ENCODE measurements around the gene KLHDC1. TPM values are rescaled to one million over a fixed set of nuclear protein-coding genes. Genes with fewer than 3 reads are reported as not detected.

The KLHDC1 gene
- total and polyA plus RNA-seq, 2 donors from 2014 or later: 2.3 to 8.4 TPM

DNA sequence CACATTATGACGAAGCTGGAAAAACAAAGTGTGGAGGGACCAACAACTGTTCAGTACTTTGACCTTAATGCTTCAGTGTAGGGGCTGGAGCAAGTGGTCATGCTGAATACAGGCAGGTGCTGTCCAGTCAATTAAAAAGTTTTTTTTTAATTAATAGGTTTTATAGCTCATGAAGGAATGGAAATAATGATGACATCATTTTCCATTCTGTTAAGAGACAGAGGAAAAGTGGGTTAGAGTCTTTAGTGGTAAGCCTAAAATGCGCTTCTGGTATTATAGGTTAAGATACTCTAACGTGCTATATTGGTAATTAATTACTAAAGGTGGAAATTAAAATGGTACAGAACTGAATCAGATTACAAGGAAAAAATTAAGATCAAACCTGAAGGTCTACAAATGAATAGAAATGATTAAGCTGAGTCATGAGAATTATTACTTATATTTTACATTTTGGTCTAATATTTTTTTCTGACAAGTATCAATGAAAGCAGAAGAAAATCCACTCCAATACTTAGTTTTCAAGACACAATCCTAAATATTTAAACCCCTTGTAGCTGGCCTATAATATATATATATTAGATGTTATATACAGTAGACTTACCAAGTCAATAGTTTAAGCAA lies 90.6 kb downstream of the KLHDC1 start:
- intact Hi-C loops (cut with DNase I): no loop called here
- FAIRE-seq: no peak
- H3K9ac ChIP-seq (ENCODE audit: low read length in 3 of 3): no peak overlapping the region
- H3K4me3 ChIP-seq (ENCODE audit: low read length in 3 of 3): no peak overlapping the region
- no peak overlapping the region for H3K27ac ChIP-seq (ENCODE audit: low read depth in 2 of 2, low read length in 2 of 2)
- TF ChIP-seq CTCF (IDR thresholded peaks at IDR 0.05; ENCODE audit: borderline replicate concordance, extremely low read depth, insufficient read depth): no peak
- H3K9me3 ChIP-seq (ENCODE audit: control insufficient read depth in 2 of 3, insufficient read depth in 1 of 3, low read length in 3 of 3): no peaks in the 10 kb centered on the region
- no peak for DNase-seq
- no peaks in the 10 kb centered on the region for H3K27me3 ChIP-seq (ENCODE audit: control insufficient read depth, insufficient read depth, low read length)
- peaks cover 24 to 62% (median 42%) of the 10 kb centered on the region in 3 donors for H3K36me3 ChIP-seq (ENCODE audit: control insufficient read depth in 2 of 3, insufficient read depth in 3 of 3, low read length in 3 of 3)
- no peaks in the 10 kb centered on the region for H3K4me1 ChIP-seq (ENCODE audit: control insufficient read depth in 2 of 3, insufficient read depth in 2 of 3, low read depth in 1 of 3, low read length in 3 of 3)

DNA sequence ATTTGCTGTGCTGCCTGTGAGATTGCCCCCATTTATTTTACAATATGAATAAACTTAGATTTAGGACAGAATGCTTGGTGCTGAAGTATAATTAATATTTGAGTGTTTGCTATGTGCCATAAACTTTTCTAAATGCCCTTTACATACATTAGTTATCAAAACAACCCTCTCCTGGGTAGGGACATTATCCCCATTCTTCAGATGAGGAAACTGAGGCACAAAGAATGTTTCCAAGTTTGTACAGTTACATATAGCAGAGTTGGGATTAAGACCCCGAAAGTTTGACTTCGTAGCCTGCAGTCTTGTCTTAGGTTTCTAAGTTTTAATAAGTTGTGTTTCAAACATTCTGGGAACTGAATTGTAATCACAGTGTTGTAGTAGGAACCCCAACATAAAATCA lies 93.4 kb downstream of the KLHDC1 start:
- Histone ChIP-seq H3K4me1 (ENCODE audit: control insufficient read depth in 2 of 3, insufficient read depth in 2 of 3, low read depth in 1 of 3, low read length in 3 of 3) (no peaks in the 10 kb centered on the region), H3K9me3 (ENCODE audit: control insufficient read depth in 2 of 3, insufficient read depth in 1 of 3, low read length in 3 of 3) (no peaks in the 10 kb centered on the region), H3K36me3 (ENCODE audit: control insufficient read depth in 2 of 3, insufficient read depth in 3 of 3, low read length in 3 of 3) (peaks cover 19 to 44% (median 34%) of the 10 kb centered on the region in 3 donors), H3K4me3 (ENCODE audit: low read length in 3 of 3) (no peak overlapping the region), H3K9ac (ENCODE audit: low read length in 3 of 3) (no peak overlapping the region), H3K27me3 (ENCODE audit: control insufficient read depth, insufficient read depth, low read length) (no peaks in the 10 kb centered on the region), H3K27ac (ENCODE audit: low read depth in 2 of 2, low read length in 2 of 2) (no peak overlapping the region)
- DNase-seq (no peak), FAIRE-seq (no peak)
- no peak for TF ChIP-seq CTCF (IDR thresholded peaks at IDR 0.05; ENCODE audit: borderline replicate concordance, extremely low read depth, insufficient read depth)
- intact Hi-C loops (cut with DNase I): no loop called here

DNA sequence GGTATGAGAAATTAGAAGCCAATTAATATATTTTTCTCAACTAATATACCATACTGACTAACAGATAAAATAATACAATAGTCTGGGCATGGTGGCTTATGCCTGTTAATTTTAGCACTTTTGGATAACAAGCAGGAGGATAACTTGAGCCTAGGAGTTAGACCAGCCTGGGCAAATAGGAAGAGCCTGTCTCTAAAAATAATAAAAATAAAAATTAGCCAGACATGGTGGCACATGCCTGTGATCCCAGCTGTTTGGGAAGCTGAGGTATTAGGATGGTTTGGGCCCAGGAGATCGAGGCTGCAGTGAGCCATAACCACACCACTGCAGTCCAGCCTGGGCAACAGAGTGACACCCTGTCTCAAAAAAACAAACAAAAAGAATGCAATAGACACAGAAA lies 99.7 kb downstream of the KLHDC1 start:
- FAIRE-seq (no peak), DNase-seq (no peak)
- Histone ChIP-seq H3K4me3 (ENCODE audit: low read length in 3 of 3) (no peak overlapping the region), H3K36me3 (ENCODE audit: control insufficient read depth in 2 of 3, insufficient read depth in 3 of 3, low read length in 3 of 3) (peaks cover 8 to 31% (median 16%) of the 10 kb centered on the region in 3 donors), H3K4me1 (ENCODE audit: control insufficient read depth in 2 of 3, insufficient read depth in 2 of 3, low read depth in 1 of 3, low read length in 3 of 3) (no peaks in the 10 kb centered on the region), H3K27me3 (ENCODE audit: control insufficient read depth, insufficient read depth, low read length) (no peaks in the 10 kb centered on the region), H3K27ac (ENCODE audit: low read depth in 2 of 2, low read length in 2 of 2) (no peak overlapping the region), H3K9me3 (ENCODE audit: control insufficient read depth in 2 of 3, insufficient read depth in 1 of 3, low read length in 3 of 3) (no peaks in the 10 kb centered on the region), H3K9ac (ENCODE audit: low read length in 3 of 3) (no peak overlapping the region)
- TF ChIP-seq CTCF (IDR thresholded peaks at IDR 0.05; ENCODE audit: borderline replicate concordance, extremely low read depth, insufficient read depth): no peak
- intact Hi-C loops (cut with DNase I): no loop called here

GRCh38 chr14:49796025-49796424 lies 103.1 kb downstream of the KLHDC1 start:
- FAIRE-seq: no peak
- H3K4me1 ChIP-seq (ENCODE audit: control insufficient read depth in 2 of 3, insufficient read depth in 2 of 3, low read depth in 1 of 3, low read length in 3 of 3): no peaks in the 10 kb centered on the region
- no peak overlapping the region for H3K9ac ChIP-seq (ENCODE audit: low read length in 3 of 3)
- H3K27me3 ChIP-seq (ENCODE audit: control insufficient read depth, insufficient read depth, low read length): no peaks in the 10 kb centered on the region
- H3K9me3 ChIP-seq (ENCODE audit: control insufficient read depth in 2 of 3, insufficient read depth in 1 of 3, low read length in 3 of 3): no peaks in the 10 kb centered on the region
- DNase-seq: no peak
- no peak for TF ChIP-seq CTCF (IDR thresholded peaks at IDR 0.05; ENCODE audit: borderline replicate concordance, extremely low read depth, insufficient read depth)
- H3K4me3 ChIP-seq (ENCODE audit: low read length in 3 of 3): no peak overlapping the region
- H3K27ac ChIP-seq (ENCODE audit: low read depth in 2 of 2, low read length in 2 of 2): no peak overlapping the region
- intact Hi-C loops (cut with DNase I): no loop called here
- peaks cover 6 to 43% (median 26%) of the 10 kb centered on the region in 3 donors for H3K36me3 ChIP-seq (ENCODE audit: control insufficient read depth in 2 of 3, insufficient read depth in 3 of 3, low read length in 3 of 3)

Measured in kidney (tissue), 14 donors.